A549 (cell line): ENCODE measurements around the gene KDM4E. TPM values are rescaled to one million over a fixed set of nuclear protein-coding genes. Genes with fewer than 3 reads are reported as not detected.

Source experiments
- ATAC-seq, 2 experiments: fragments of 200-7000 bp in 1 of 2; fragments of >200 bp in 1 of 2; cut with Nextera tagmentation in 1 of 2; cut with Tn5 transposase in 1 of 2; 3 replicates each; pipeline versions ENCODE4 v1.8.0 to v1.9.1; 2018 to 2020; ENCODE audit warnings: mild to moderate bottlenecking in 1 of 2, moderate library complexity in 1 of 2
- CTCF ChIA-PET: fragments of 300-600 bp; sonication (Branson Sonifier 250); formaldehyde crosslinking; extraction: SDS; loops from one replicate; lab custom pipeline; 2021; ENCODE audit warnings: antibody characterized with exemption, inconsistent platforms; lab: Yijun Ruan, JAX
- POLR2A ChIA-PET: fragments of 350-600 bp; formaldehyde crosslinking; extraction: SDS; loops from one replicate; lab custom pipeline; 2021; ENCODE audit warnings: antibody characterized with exemption, inconsistent platforms; lab: Yijun Ruan, JAX
- DNase-seq, 2 experiments: peaks; one replicate each; pipeline versions ENCODE4 v3.0.0 to v3.0.0-alpha.2; 2011 to 2016; ENCODE audit warnings: low read depth in 1 of 2, low spot score in 1 of 2
- FAIRE-seq: peaks from 2 replicates; lab custom pipeline; 2011; peaks lifted over from hg19 to GRCh38; lab: Jason Lieb, UNC
- H3K27ac ChIP-seq, 2 experiments: fragments of >200 bp; sonication (Bioruptor Twin); formaldehyde crosslinking; 3 replicates each; pipeline ENCODE4 v1.5.1; 2016 to 2017
- H3K4me1 ChIP-seq: fragments of >200 bp; sonication (Bioruptor Twin); formaldehyde crosslinking; 3 replicates; pipeline ENCODE4 v1.6.1; 2016
- H3K4me2 ChIP-seq: fragments of >200 bp; sonication (Bioruptor Twin); formaldehyde crosslinking; 3 replicates; pipeline ENCODE4 v1.6.1; 2016
- H3K4me3 ChIP-seq: fragments of >200 bp; sonication (Bioruptor Twin); formaldehyde crosslinking; 3 replicates; pipeline ENCODE4 v1.5.1; 2016
- H3K9me3 ChIP-seq: fragments of >200 bp; sonication (Bioruptor Twin); formaldehyde crosslinking; 3 replicates; pipeline ENCODE4 v1.6.1; 2016
- BCL3 ChIP-seq: fragments of >200 bp; sonication (Bioruptor Twin); formaldehyde crosslinking; IDR thresholded peaks from 3 replicates; pipeline ENCODE4 v1.6.1; 2016
- CEBPB ChIP-seq, 2 experiments: fragments of >200 bp in 1 of 2; sonication (Bioruptor Twin) in 1 of 2; formaldehyde crosslinking in 1 of 2; IDR thresholded peaks; 2 replicates each; pipeline ENCODE4 v1.6.1; 2012 to 2016
- JUNB ChIP-seq: fragments of >200 bp; sonication (Bioruptor Twin); formaldehyde crosslinking; IDR thresholded peaks from 2 replicates; pipeline ENCODE4 v1.6.1; 2016
- KDM1A ChIP-seq: fragments of 200-600 bp; sonication (generic); IDR thresholded peaks from 2 replicates; pipeline ENCODE4 v1.6.1; 2016; ENCODE audit warnings: low read depth, mild to moderate bottlenecking
- RFX5 ChIP-seq: fragments of 450-650 bp; IDR thresholded peaks from 2 replicates; pipeline ENCODE4 v1.7.1; 2014; ENCODE audit warnings: antibody characterized with exemption, mild to moderate bottlenecking, moderate library complexity
- TP53 ChIP-seq: fragments of 250-450 bp; sonication (Bioruptor Pico); IDR thresholded peaks from 2 replicates; pipeline ENCODE4 v1.5.0; 2021; ENCODE audit warnings: mild to moderate bottlenecking, moderate library complexity
- ZC3H11A ChIP-seq: fragments of 450-650 bp; IDR thresholded peaks from 2 replicates; pipeline ENCODE4 v1.6.1; 2014; ENCODE audit warnings: antibody characterized with exemption, mild to moderate bottlenecking
- WGBS: methylation state at CpG from one replicate; pipeline ENCODE4 v1.1.6; 2017; ENCODE audit errors: missing lambda C conversion rate; 5-methylcytosine and 5-hydroxymethylcytosine counted together
- polyA plus RNA-seq, 4 experiments: library from polyadenylated mRNA; depleted of rRNA in 3 of 4; stranded (reverse); fragments of >200 nt; fragmentation: RNase III in 1 of 4; extraction: RNeasy Plus Mini Kit Qiagen cat#74134 plus additional on column Dnase treatment in 1 of 4; gene quantifications; 2 replicates in 3 of 4; 3 replicates in 1 of 4; pipeline ENCODE4 v1.2.3, GENCODE V29; 2011 to 2017
- TF ChIP-seq, protein P1 (sequence below): fragments of >200 bp; sonication (Bioruptor Twin); formaldehyde crosslinking; IDR thresholded peaks from 2 replicates; pipeline ENCODE4 v1.6.1; 2016
- TF ChIP-seq, protein P2 (sequence below): IDR thresholded peaks from 2 replicates; pipeline ENCODE4 v1.6.1; 2012
- TF ChIP-seq, protein P3 (sequence below): fragments of 450-650 bp; IDR thresholded peaks from 2 replicates; pipeline ENCODE4 v1.6.1; 2014; ENCODE audit warnings: antibody characterized with exemption

KDM4E gene
- polyA plus RNA-seq, 2 of the 4 experiments (the other 2 are of a cell fraction) = not detected

GRCh38 chr11:95074792-95075563 lies 49.9 kb downstream of the KDM4E start:
- Histone ChIP-seq H3K9me3 (no peaks in the 10 kb centered on the region), H3K27ac (no peak overlapping the region), H3K4me2 (no peak overlapping the region), H3K4me3 (no peak overlapping the region), H3K4me1 (peaks cover 6% of the 10 kb centered on the region; the same call in 1 of the 3 replicates)
- 57% methylated on average over 8 of the region's 8 CpGs for WGBS
- ChIA-PET CTCF (interaction anchor here (0.6 to 1.8 kb wide), 5 partner anchors 64 to 1319 kb away, joined by 3 to 5 read pairs (median 4); no protein-coding TSS in a partner anchor), POLR2A (interaction anchor here (1.4 kb wide), 1 partner anchor 14 kb away, joined by 5 read pairs; the partner anchor contains the start of gene ENDOD1)
- FAIRE-seq (no peak), ATAC-seq (no peak), DNase-seq (no peak)
- no peak for TF ChIP-seq TP53

DNA sequence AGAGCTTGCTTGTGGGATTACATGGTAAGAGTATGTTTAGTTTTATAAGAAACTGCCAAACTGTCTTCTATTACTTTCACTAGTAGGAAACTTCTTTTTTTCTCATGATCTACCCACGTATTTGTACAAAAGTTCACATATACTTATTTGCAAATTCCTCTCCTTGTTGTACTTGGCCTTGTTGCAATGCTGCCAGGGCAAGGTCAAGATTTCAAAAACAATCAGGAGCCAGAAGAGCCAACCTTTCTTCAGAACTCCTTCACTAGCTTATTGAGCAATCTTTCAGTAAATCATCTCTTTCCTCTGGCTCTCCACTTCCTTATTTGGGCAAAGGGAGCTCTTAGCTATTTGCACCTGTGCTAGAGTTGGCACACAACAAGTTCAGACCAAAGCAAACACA lies 51.4 kb downstream of the KDM4E start:
- Histone ChIP-seq H3K27ac (no peak overlapping the region), H3K9me3 (no peaks in the 10 kb centered on the region), H3K4me1 (peaks cover 6% of the 10 kb centered on the region; the same call in 1 of the 3 replicates), H3K4me2 (peak overlapping the region; percentile 42; the same call in 2 of the 3 replicates), H3K4me3 (no peak overlapping the region)
- WGBS = 4% methylated on average over 1 of the region's 1 CpG
- FAIRE-seq = no peak
- no peak for ATAC-seq
- TF ChIP-seq, protein P1, sequence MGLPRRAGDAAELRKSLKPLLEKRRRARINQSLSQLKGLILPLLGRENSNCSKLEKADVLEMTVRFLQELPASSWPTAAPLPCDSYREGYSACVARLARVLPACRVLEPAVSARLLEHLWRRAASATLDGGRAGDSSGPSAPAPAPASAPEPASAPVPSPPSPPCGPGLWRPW = no peak
- TF ChIP-seq ZC3H11A (no peak), RFX5 (no peak), CEBPB (IDR thresholded peaks at IDR 0.05) (peak in 1 of 2 experiments; percentile 34; a peak in 1 of 4 replicates)
- POLR2A ChIA-PET = no interaction called here
- CTCF ChIA-PET = interaction anchor here (1.1 to 1.8 kb wide), 2 partner anchors 75 to 1318 kb away, joined by 3 to 4 read pairs; no protein-coding TSS in a partner anchor
- peak in 1 of 2 experiments; percentile 25 for DNase-seq

DNA sequence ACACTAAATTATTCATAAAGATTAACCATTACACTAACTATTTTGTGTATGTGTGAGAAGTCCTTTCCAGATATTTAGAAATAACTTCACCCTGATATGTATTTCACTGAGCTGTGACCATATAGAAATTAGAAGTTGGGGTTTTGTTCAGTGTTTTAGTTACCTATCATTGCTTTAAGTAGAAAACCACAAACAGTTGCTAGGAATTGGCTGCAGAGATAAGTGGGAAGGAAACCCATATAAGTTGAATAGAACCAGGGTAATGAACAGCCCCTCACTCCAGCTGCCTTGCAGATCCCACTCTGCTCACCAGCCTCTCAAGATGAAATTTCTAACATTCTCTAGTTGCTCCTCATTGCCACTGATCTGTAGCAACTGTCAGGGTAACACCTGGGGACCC lies 51.9 kb downstream of the KDM4E start:
- Histone ChIP-seq H3K4me3 (no peak overlapping the region), H3K9me3 (no peaks in the 10 kb centered on the region), H3K4me1 (peaks cover 6% of the 10 kb centered on the region; the same call in 1 of the 3 replicates), H3K4me2 (peak overlapping the region; percentile 42; the same call in 1 of the 3 replicates), H3K27ac (no peak overlapping the region)
- no peak for ATAC-seq
- TF ChIP-seq KDM1A (no peak), JUNB (no peak), BCL3 (no peak)
- TF ChIP-seq, protein P2, sequence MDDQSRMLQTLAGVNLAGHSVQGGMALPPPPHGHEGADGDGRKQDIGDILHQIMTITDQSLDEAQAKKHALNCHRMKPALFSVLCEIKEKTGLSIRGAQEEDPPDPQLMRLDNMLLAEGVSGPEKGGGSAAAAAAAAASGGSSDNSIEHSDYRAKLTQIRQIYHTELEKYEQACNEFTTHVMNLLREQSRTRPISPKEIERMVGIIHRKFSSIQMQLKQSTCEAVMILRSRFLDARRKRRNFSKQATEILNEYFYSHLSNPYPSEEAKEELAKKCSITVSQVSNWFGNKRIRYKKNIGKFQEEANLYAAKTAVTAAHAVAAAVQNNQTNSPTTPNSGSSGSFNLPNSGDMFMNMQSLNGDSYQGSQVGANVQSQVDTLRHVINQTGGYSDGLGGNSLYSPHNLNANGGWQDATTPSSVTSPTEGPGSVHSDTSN = no peak
- TF ChIP-seq, protein P3, sequence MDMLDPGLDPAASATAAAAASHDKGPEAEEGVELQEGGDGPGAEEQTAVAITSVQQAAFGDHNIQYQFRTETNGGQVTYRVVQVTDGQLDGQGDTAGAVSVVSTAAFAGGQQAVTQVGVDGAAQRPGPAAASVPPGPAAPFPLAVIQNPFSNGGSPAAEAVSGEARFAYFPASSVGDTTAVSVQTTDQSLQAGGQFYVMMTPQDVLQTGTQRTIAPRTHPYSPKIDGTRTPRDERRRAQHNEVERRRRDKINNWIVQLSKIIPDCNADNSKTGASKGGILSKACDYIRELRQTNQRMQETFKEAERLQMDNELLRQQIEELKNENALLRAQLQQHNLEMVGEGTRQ = no peak
- ChIA-PET CTCF (interaction anchor here (1.8 kb wide), 1 partner anchor 75 kb away, joined by 4 read pairs; no protein-coding TSS in a partner anchor), POLR2A (no interaction called here)
- no peak for FAIRE-seq
- no peak for DNase-seq

Other genes starting within 250 kb of the KDM4E start
- 31.8 and 42.8 TPM in 2 replicates for gene CWC15, start 51.7 kb upstream of the KDM4E start, polyA plus RNA-seq (2011; rRNA removed)
- gene CWC15, start 51.7 kb upstream of the KDM4E start, polyA plus RNA-seq (2017; fragmentation: RNase III; extraction: RNeasy Plus Mini Kit Qiagen cat#74134 plus additional on column Dnase treatment) = 37.6 to 39.2 TPM (median 38.3 TPM) in 3 replicates
- 0.77 and 1.1 TPM in 2 replicates for gene KDM4D, start 51.5 kb upstream of the KDM4E start, polyA plus RNA-seq (2011; rRNA removed)
- 0.56 to 0.74 TPM (median 0.58 TPM) in 3 replicates for gene KDM4D, start 51.5 kb upstream of the KDM4E start, polyA plus RNA-seq (2017; fragmentation: RNase III; extraction: RNeasy Plus Mini Kit Qiagen cat#74134 plus additional on column Dnase treatment)
- not detected in 2 replicates for gene KDM4F, start 24.2 kb downstream of the KDM4E start, polyA plus RNA-seq (2011; rRNA removed)
- not detected in 3 replicates for gene KDM4F, start 24.2 kb downstream of the KDM4E start, polyA plus RNA-seq (2017; fragmentation: RNase III; extraction: RNeasy Plus Mini Kit Qiagen cat#74134 plus additional on column Dnase treatment)
- 27.6 and 30.2 TPM in 2 replicates for gene SRSF8, start 41.7 kb downstream of the KDM4E start, polyA plus RNA-seq (2011; rRNA removed)
- gene SRSF8, start 41.7 kb downstream of the KDM4E start, polyA plus RNA-seq (2017; fragmentation: RNase III; extraction: RNeasy Plus Mini Kit Qiagen cat#74134 plus additional on column Dnase treatment) = 15.1 to 16.7 TPM (median 15.5 TPM) in 3 replicates
- 8.1 and 8.3 TPM in 2 replicates for gene ENDOD1, start 64.6 kb downstream of the KDM4E start, polyA plus RNA-seq (2011; rRNA removed)
- 8.0 to 8.8 TPM (median 8.6 TPM) in 3 replicates for gene ENDOD1, start 64.6 kb downstream of the KDM4E start, polyA plus RNA-seq (2017; fragmentation: RNase III; extraction: RNeasy Plus Mini Kit Qiagen cat#74134 plus additional on column Dnase treatment)
- 3.3 and 3.6 TPM in 2 replicates for gene SESN3, start 205.9 kb downstream of the KDM4E start, polyA plus RNA-seq (2011; rRNA removed)
- 0.31 to 0.46 TPM (median 0.35 TPM) in 3 replicates for gene SESN3, start 205.9 kb downstream of the KDM4E start, polyA plus RNA-seq (2017; fragmentation: RNase III; extraction: RNeasy Plus Mini Kit Qiagen cat#74134 plus additional on column Dnase treatment)